Mucosa of descending colon (tissue), 3 donors: ENCODE data around the gene RNF187. TPM values are rescaled to one million over a fixed set of nuclear protein-coding genes. Genes with fewer than 3 reads are reported as not detected.

Source experiments
- ATAC-seq: fragments of 200-7000 bp; cut with Tn5 transposase; one replicate; pipeline ENCODE4 v1.9.1; 2020; ENCODE audit warnings: mild to moderate bottlenecking, moderate library complexity
- DNase-seq, 3 donors: peaks; one replicate each; pipeline ENCODE4 v3.0.0-alpha.2; 2020
- H3K36me3 ChIP-seq: fragments of 200-600 bp; one replicate; pipeline ENCODE4 v1.8.0; 2021; ENCODE audit warnings: low read depth, mild to moderate bottlenecking
- H3K4me1 ChIP-seq: fragments of 200-600 bp; one replicate; pipeline ENCODE4 v1.8.0; 2021; ENCODE audit warnings: low read depth, mild to moderate bottlenecking
- H3K4me3 ChIP-seq: fragments of 200-600 bp; one replicate; pipeline ENCODE4 v1.8.0; 2021; ENCODE audit warnings: mild to moderate bottlenecking
- H3K9me3 ChIP-seq: fragments of 200-600 bp; one replicate; pipeline ENCODE4 v1.8.0; 2021; ENCODE audit warnings: mild to moderate bottlenecking
- intact Hi-C, 2 donors: fragments of 100-400 bp; cut with DNase I in 1 of 2; cut with micrococcal nuclease in 1 of 2; formaldehyde crosslinking; loops; one replicate each; pipeline versions ENCODE4 v1.11.0 to v1.11.1; 2022; cut with DNase I, micrococcal nuclease
- total RNA-seq, 3 donors: library from RNA; stranded (reverse); fragmentation: NEBNext Ultra II Directional in 2 of 3; extraction: Animal tissue kit (Norgen Biotek cat#: 25700) in 2 of 3; gene quantifications; one replicate each; pipeline versions ENCODE4 v1.2.1 to v1.2.4, GENCODE V29; 2021 to 2023
- TF ChIP-seq, protein P1 (sequence below): fragments of 200-600 bp; IDR thresholded peaks from one replicate; pipeline ENCODE4 v1.8.0; 2022; ENCODE audit warnings: antibody characterized with exemption, mild to moderate bottlenecking
- donor health status: DM: no; HTN: no; CAD: no; lungs with moderate emphysema.
- donor health status: DM: no; HTN: no; CAD: no.
- donor health status: DM: no; HTN: yes; CAD: no.

Gene RNF187
- total RNA-seq, 3 donors from 2014 or later: 67.7 to 84.0 (median 68.4) TPM

DNA sequence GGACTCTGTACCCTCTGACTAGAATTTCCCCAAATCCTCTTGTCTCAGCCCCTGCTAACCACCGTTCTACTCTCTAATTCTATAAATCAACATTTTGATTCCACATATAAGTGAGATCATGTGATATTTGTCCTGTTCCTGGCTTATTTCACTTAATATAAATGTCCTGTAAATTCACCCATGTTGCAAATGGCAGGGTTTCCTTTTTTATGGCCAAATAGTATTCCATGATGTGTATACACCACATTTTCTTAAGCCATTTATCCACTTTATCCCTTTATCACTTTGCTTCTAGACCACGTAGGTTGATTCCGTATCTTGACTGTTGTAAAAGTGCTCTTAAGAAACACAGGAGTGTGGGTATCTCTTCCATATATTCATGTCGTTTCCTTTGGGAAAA, 8.9 kb downstream of the RNF187 start:
- intact Hi-C loops: no loop called here
- Histone ChIP-seq H3K4me3 (no peak overlapping the region), H3K9me3 (no peaks in the 10 kb centered on the region), H3K36me3 (no peaks in the 10 kb centered on the region), H3K4me1 (peaks cover 5% of the 10 kb centered on the region)
- TF ChIP-seq, protein P1, sequence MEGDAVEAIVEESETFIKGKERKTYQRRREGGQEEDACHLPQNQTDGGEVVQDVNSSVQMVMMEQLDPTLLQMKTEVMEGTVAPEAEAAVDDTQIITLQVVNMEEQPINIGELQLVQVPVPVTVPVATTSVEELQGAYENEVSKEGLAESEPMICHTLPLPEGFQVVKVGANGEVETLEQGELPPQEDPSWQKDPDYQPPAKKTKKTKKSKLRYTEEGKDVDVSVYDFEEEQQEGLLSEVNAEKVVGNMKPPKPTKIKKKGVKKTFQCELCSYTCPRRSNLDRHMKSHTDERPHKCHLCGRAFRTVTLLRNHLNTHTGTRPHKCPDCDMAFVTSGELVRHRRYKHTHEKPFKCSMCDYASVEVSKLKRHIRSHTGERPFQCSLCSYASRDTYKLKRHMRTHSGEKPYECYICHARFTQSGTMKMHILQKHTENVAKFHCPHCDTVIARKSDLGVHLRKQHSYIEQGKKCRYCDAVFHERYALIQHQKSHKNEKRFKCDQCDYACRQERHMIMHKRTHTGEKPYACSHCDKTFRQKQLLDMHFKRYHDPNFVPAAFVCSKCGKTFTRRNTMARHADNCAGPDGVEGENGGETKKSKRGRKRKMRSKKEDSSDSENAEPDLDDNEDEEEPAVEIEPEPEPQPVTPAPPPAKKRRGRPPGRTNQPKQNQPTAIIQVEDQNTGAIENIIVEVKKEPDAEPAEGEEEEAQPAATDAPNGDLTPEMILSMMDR: no peak
- DNase-seq: no peak
- no peak for ATAC-seq

DNA sequence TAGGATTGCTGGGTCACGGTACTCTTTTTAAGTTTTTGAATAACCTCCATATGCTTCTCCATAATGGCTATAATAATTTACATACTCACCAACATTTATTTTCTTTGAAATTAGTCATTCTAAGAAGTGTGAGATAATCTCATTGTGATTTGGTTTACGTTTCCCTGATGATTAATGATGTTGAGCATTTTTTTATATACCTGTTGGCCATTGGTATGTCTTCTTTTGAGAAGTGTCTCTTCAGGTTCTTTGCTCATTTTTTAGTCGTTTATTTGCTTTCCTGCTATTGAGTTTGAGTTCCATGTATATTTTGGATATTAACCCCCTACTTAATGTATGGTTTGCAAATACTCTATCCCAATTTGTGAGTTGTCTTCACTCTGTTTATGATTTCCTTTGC, 9.3 kb downstream of the RNF187 start:
- TF ChIP-seq, protein P1: no peak
- Histone ChIP-seq H3K4me3 (no peak overlapping the region), H3K9me3 (no peaks in the 10 kb centered on the region), H3K4me1 (peaks cover 7% of the 10 kb centered on the region), H3K36me3 (no peaks in the 10 kb centered on the region)
- ATAC-seq (no peak), DNase-seq (no peak)
- intact Hi-C loops: no loop called here

DNA sequence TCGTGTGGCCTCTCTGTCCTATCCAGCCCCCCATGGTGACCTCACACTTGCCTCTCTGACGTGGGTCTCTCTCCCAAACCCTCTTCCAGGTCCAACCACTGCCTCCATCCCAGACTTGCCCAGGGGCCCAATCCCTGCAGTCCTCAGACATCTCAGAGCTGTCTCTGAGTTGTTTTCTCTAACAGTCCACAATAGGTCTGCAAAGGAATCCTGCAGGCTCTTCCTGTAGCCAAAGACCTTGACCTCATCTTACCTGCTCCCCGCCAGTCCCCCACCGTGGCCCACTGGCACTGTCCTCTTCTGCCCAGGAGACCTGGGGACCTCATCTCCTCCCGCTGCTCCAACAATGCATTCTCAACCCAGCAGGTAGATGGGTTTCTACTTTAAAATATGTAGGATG, 10.0 kb downstream of the RNF187 start:
- Histone ChIP-seq H3K36me3 (no peaks in the 10 kb centered on the region), H3K9me3 (no peaks in the 10 kb centered on the region), H3K4me3 (no peak overlapping the region), H3K4me1 (peaks cover 7% of the 10 kb centered on the region)
- intact Hi-C loops: no loop called here
- no peak for DNase-seq
- TF ChIP-seq, protein P1: no peak
- no peak for ATAC-seq

DNA sequence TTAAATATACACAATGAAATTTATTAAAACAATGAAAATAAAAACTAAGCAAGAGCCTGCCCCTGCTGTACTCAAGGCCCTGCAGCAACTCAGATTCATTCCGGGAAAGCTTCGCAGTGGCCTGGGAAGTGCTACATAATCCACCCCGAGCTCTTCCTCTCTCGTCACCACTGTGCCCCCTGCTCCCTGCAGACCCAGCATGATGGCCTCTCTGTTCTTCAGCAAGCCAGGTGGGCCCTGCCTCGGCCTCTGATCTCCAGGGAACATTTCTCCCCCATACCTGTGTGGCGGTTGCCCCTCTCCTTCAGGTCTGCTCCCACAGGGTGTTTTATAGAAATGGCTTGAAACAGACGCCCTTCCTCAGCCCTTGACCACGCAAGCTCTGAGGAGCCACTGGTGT, 10.6 kb downstream of the RNF187 start:
- DNase-seq (no peak), ATAC-seq (no peak)
- H3K4me1 ChIP-seq: peaks cover 7% of the 10 kb centered on the region
- no peaks in the 10 kb centered on the region for H3K9me3 ChIP-seq
- intact Hi-C loops: no loop called here
- H3K36me3 ChIP-seq: no peaks in the 10 kb centered on the region
- TF ChIP-seq, protein P1: no peak
- no peak overlapping the region for H3K4me3 ChIP-seq

DNA sequence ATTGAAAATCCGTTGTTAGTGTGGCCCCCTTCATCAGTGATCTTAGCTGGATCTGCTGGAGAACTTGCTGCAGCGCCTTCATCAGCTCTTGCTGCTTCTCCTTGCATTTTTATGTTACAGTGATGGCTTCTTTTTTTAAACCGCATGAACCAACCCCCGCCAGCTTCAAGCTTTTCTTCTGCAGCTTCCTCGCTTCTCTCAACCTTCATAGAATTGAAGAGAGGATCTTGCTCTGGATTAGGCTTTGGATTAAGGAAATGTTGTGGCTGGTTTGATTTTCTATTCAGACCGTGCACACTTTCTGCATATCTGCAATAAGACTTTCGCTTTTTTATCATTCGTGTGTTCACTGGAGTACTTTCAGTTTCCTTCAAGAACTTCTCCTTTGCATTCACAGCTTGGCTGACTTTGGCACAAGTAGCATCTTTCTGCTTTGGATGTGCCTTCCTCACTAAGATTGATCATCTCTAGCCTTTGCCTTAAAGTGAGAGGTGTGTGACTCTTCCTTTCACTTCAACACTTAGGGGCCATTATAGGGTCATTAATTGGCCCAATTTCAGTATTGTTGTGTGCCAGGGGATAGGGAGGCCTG, 13.1 kb downstream of the RNF187 start:
- peak; percentile 19 for ATAC-seq
- H3K4me3 ChIP-seq: no peak overlapping the region
- TF ChIP-seq, protein P1: no peak
- DNase-seq: no peak
- H3K9me3 ChIP-seq: no peaks in the 10 kb centered on the region
- intact Hi-C loops: no loop called here
- no peaks in the 10 kb centered on the region for H3K36me3 ChIP-seq
- peaks cover 7% of the 10 kb centered on the region for H3K4me1 ChIP-seq
